WTC11 (cell line): ENCODE results near the gene GNRH2.

Experiments used
- AFF4 ChIP-seq: sonication (generic); formaldehyde crosslinking; IDR thresholded peaks from 2 replicates; pipeline ENCODE4 v1.8.1; 2023; ENCODE audit warnings: mild to moderate bottlenecking, missing genetic modification reagents, borderline replicate concordance
- CREM ChIP-seq: sonication (generic); formaldehyde crosslinking; IDR thresholded peaks from 2 replicates; pipeline ENCODE4 v1.8.1; 2022; ENCODE audit warnings: mild to moderate bottlenecking, missing genetic modification reagents, moderate library complexity
- CTCF ChIP-seq: fragments of 200-600 bp; IDR thresholded peaks from 2 replicates; pipeline ENCODE4 v1.8.0; 2022; ENCODE audit warnings: antibody characterized with exemption
- E2F1 ChIP-seq: sonication (generic); formaldehyde crosslinking; IDR thresholded peaks from 2 replicates; pipeline ENCODE4 v1.8.0; 2022; ENCODE audit warnings: mild to moderate bottlenecking, missing genetic modification reagents
- GRHL2 ChIP-seq: fragments of 250-450 bp; sonication (Bioruptor Pico); IDR thresholded peaks from 2 replicates; pipeline ENCODE4 v1.8.0; 2022; ENCODE audit warnings: mild to moderate bottlenecking, moderate library complexity; ENCODE audit not compliant: insufficient replicate concordance, severe bottlenecking
- IRF1 ChIP-seq: sonication (generic); formaldehyde crosslinking; IDR thresholded peaks from 2 replicates; pipeline ENCODE4 v1.8.0; 2023; ENCODE audit warnings: missing genetic modification reagents
- NFE2L1 ChIP-seq: sonication (generic); formaldehyde crosslinking; IDR thresholded peaks from 2 replicates; pipeline ENCODE4 v1.8.1; 2023; ENCODE audit warnings: missing genetic modification reagents
- NR3C1 ChIP-seq: sonication (generic); formaldehyde crosslinking; conservative IDR thresholded peaks from 2 replicates; pipeline ENCODE4 v1.8.1; 2023; ENCODE audit warnings: low read depth, mild to moderate bottlenecking, missing genetic modification reagents
- TEAD1 ChIP-seq: sonication (generic); formaldehyde crosslinking; IDR thresholded peaks from 2 replicates; pipeline ENCODE4 v1.8.0; 2022; ENCODE audit warnings: mild to moderate bottlenecking, missing genetic modification reagents
- USF2 ChIP-seq: sonication (generic); formaldehyde crosslinking; IDR thresholded peaks from 2 replicates; pipeline ENCODE4 v1.8.1; 2023; ENCODE audit warnings: mild to moderate bottlenecking, missing genetic modification reagents, moderate library complexity

- TF ChIP-seq USF2 (CRISPR knock-in tag): no peak
- TF ChIP-seq CTCF: no peak
- no peak for TF ChIP-seq TEAD1
- no peak for TF ChIP-seq IRF1 (CRISPR knock-in tag)
- no peak for TF ChIP-seq NR3C1
- TF ChIP-seq NFE2L1 (CRISPR knock-in tag): no peak
- TF ChIP-seq E2F1 (CRISPR knock-in tag): no peak
- no peak for TF ChIP-seq AFF4 (CRISPR knock-in tag)
- no peak for TF ChIP-seq GRHL2 (CRISPR knock-in tag)
- no peak for TF ChIP-seq CREM
Measured at GRCh38 chr20:3080939-3081388, 37.5 kb downstream of the GNRH2 start.
